Thyroid gland (tissue), 4 donors: Measurements from ENCODE around the gene HK1.

Source experiments
- CTCF ChIP-seq, 6 experiments: fragments of 200-600 bp in 3 of 6; fragments of 450-650 bp in 3 of 6; sonication (generic) in 3 of 6; IDR thresholded peaks; one replicate each; pipeline ENCODE4 v1.5.1; 2016 to 2019; ENCODE audit warnings: antibody characterized with exemption in 6 of 6, mild to moderate bottlenecking in 2 of 6, inconsistent platforms in 1 of 6, moderate library complexity in 1 of 6
- POLR2A ChIP-seq, 2 donors: fragments of 450-650 bp; IDR thresholded peaks; one replicate each; pipeline ENCODE4 v1.6.1; 2017; ENCODE audit warnings: antibody characterized with exemption in 2 of 2, mild to moderate bottlenecking in 2 of 2, moderate library complexity in 1 of 2

DNA sequence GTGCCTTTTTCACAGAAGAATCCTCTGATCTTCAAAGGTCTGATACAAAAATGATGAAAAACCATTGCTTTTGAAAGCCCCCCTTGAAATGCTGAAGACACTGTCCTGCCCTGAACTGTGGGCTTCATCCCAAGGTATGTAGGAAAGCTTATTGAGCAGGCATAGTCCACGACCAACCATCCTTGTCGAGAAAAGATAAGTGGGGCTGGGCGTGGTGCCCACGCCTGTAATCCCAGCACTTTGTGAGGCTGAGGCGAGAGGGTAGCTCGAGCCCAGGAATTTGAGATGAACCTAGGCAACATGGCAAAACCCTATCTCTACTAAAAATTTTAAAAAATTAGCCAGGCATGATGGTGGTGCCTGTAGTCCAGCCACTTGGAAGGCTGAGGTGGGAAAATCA lies 112.9 kb downstream of the HK1 start:
- TF ChIP-seq CTCF (IDR thresholded peaks at IDR 0.05) (no peak), POLR2A (IDR thresholded peaks at IDR 0.05) (no peak)
